Activated naive CD4-positive, alpha-beta T cell treated with anti-CD3 and anti-CD28 coated beads, Interleukin-2, amount 50 U/mL, for 16 hours (primary cell): ENCODE data around the gene CCDC192.
"Not testable (repeated sequence)": the region's sequence is repeated elsewhere in the genome, so short reads cannot be mapped to it uniquely, and the experiment has no call there.

Experiments
- DNase-seq: peaks from one replicate; pipeline ENCODE4 v3.0.0-alpha.2; 2020

CCDC192 gene

GRCh38 chr5:127813633-127814587 is 110.7 kb downstream of the CCDC192 start:
- DNase-seq = no peak

GRCh38 chr5:127814588-127814973 is 111.4 kb downstream of the CCDC192 start:
- no peak for DNase-seq

GRCh38 chr5:127820910-127821553 is 117.8 kb downstream of the CCDC192 start:
- DNase-seq = no peak

- DNase-seq = no peak
Observed at GRCh38 chr5:127821896-127822295, 118.7 kb downstream of the CCDC192 start.

- DNase-seq = no peak
Observed at GRCh38 chr5:127824126-127824525, 120.9 kb downstream of the CCDC192 start.

- DNase-seq = no peak
Observed at GRCh38 chr5:127826011-127826410, 122.8 kb downstream of the CCDC192 start.

GRCh38 chr5:127827451-127827850 is 124.3 kb downstream of the CCDC192 start:
- DNase-seq = no peak

- DNase-seq = no peak
Observed at GRCh38 chr5:127830157-127830556, 127.0 kb downstream of the CCDC192 start.

GRCh38 chr5:127830829-127831598 is 127.8 kb downstream of the CCDC192 start:
- DNase-seq = no peak

GRCh38 chr5:127832067-127832466 is 128.9 kb downstream of the CCDC192 start:
- no peak for DNase-seq

GRCh38 chr5:127834094-127834531 is 130.9 kb downstream of the CCDC192 start:
- DNase-seq = no peak

- DNase-seq = no peak
Observed at GRCh38 chr5:127834554-127834953, 131.4 kb downstream of the CCDC192 start.

- no peak for DNase-seq
Observed at GRCh38 chr5:127838661-127839060, 135.5 kb downstream of the CCDC192 start.

- no peak for DNase-seq
Observed at GRCh38 chr5:127839072-127839471, 135.9 kb downstream of the CCDC192 start.

- no peak for DNase-seq
Observed at GRCh38 chr5:127839496-127840197, 136.5 kb downstream of the CCDC192 start.

GRCh38 chr5:127840198-127840524 is 137.0 kb downstream of the CCDC192 start:
- no peak for DNase-seq

- no peak for DNase-seq
Observed at GRCh38 chr5:127840809-127841208, 137.6 kb downstream of the CCDC192 start.

GRCh38 chr5:127844581-127845021 is 141.4 kb downstream of the CCDC192 start:
- DNase-seq = no peak

GRCh38 chr5:127846884-127847283 is 143.7 kb downstream of the CCDC192 start:
- DNase-seq = no peak

- DNase-seq = not testable (repeated sequence)
Observed at GRCh38 chr5:127847641-127848040, 144.4 kb downstream of the CCDC192 start.

- DNase-seq = no peak
Observed at GRCh38 chr5:127848098-127848497, 144.9 kb downstream of the CCDC192 start.

GRCh38 chr5:127849408-127849807 is 146.2 kb downstream of the CCDC192 start:
- no peak for DNase-seq

- no peak for DNase-seq
Observed at GRCh38 chr5:127849891-127850290, 146.7 kb downstream of the CCDC192 start.
